HG03558 (cell line): Measurements from ENCODE around the gene BET1L.
"Not testable (repeated sequence)": the region's sequence is repeated elsewhere in the genome, so short reads cannot be mapped to it uniquely, and the experiment has no call there.

Source experiments
- ATAC-seq: cut with Tn5 transposase; IDR thresholded peaks from one replicate; pipeline ENCODE4 v1.9.1; 2021; ENCODE audit warnings: moderate number of reproducible peaks; ENCODE audit not compliant: unreplicated experiment; ENCODE audit errors: extremely low read depth

Gene BET1L

GRCh38 chr11:232783-233565 is 25.8 kb upstream of the BET1L start:
- no peak for ATAC-seq

- ATAC-seq: no peak
These were observed 23.2 kb upstream of the BET1L start for GRCh38 chr11:230431-230830.

GRCh38 chr11:227824-228379 is 20.7 kb upstream of the BET1L start:
- ATAC-seq: no peak

- ATAC-seq: no peak
These were observed 18.7 kb upstream of the BET1L start for GRCh38 chr11:225734-226453.

GRCh38 chr11:224424-224823 is 17.2 kb upstream of the BET1L start:
- ATAC-seq: no peak

- no peak for ATAC-seq
These were observed 16.7 kb upstream of the BET1L start for GRCh38 chr11:223884-224283.

- ATAC-seq: no peak
These were observed 16.0 kb upstream of the BET1L start for GRCh38 chr11:223026-223789.

GRCh38 chr11:221998-222789 is 15.0 kb upstream of the BET1L start:
- no peak for ATAC-seq

- ATAC-seq: no peak
These were observed 14.3 kb upstream of the BET1L start for GRCh38 chr11:221539-221938.

- not testable (repeated sequence) for ATAC-seq
These were observed 13.5 kb upstream of the BET1L start for GRCh38 chr11:220641-221215.

- ATAC-seq: no peak
These were observed 11.8 kb upstream of the BET1L start for GRCh38 chr11:218815-219593.

GRCh38 chr11:217704-218103 is 10.5 kb upstream of the BET1L start:
- no peak for ATAC-seq

- ATAC-seq: no peak
These were observed 9.1 kb upstream of the BET1L start for GRCh38 chr11:216081-216974.

GRCh38 chr11:215581-216037 is 8.4 kb upstream of the BET1L start:
- no peak for ATAC-seq

GRCh38 chr11:214083-214482 is 6.9 kb upstream of the BET1L start:
- ATAC-seq: no peak

- no peak for ATAC-seq
These were observed 5.9 kb upstream of the BET1L start for GRCh38 chr11:213111-213510.

- no peak for ATAC-seq
These were observed 5.2 kb upstream of the BET1L start for GRCh38 chr11:212150-213100.
